Endothelial cell of umbilical vein (primary cell): Measurements from ENCODE around the gene NKAIN4. TPM values are rescaled to one million over a fixed set of nuclear protein-coding genes. Genes with fewer than 3 reads are reported as not detected.

Experiments
- BruUV-seq: library from RNA; stranded (reverse); fragments of 400-500 nt; replicated peaks from 2 replicates; lab custom pipeline; 2021; lab: Mats Ljungman, UMichigan
- CTCF ChIA-PET: fragments of 300-600, 350-600 bp; sonication (Branson Sonifier 250); formaldehyde crosslinking; loops from one replicate; lab custom pipeline; 2021; ENCODE audit warnings: antibody characterized with exemption, inconsistent platforms; lab: Charles Lee
- POLR2A ChIA-PET: fragments of 300-600, 350-600 bp; sonication (Branson Sonifier 250); formaldehyde crosslinking; loops from one replicate; lab custom pipeline; 2021; ENCODE audit warnings: antibody characterized with exemption, inconsistent platforms; lab: Charles Lee
- DNase-seq: peaks from one replicate; pipeline ENCODE4 v3.0.0-alpha.2; 2011; ENCODE audit warnings: low read depth, low spot score
- FAIRE-seq: peaks from 2 replicates; lab custom pipeline; 2011; peaks lifted over from hg19 to GRCh38; lab: Jason Lieb, UNC
- H2AFZ ChIP-seq: 2 replicates; pipeline ENCODE4 v1.6.0; 2012; ENCODE audit warnings: low read depth, low read length, control low read depth, inconsistent platforms
- H3K27ac ChIP-seq: 2 replicates; pipeline ENCODE4 v1.5.1; 2011; ENCODE audit warnings: low read depth, mild to moderate bottlenecking, control low read depth, low read length, moderate library complexity; ENCODE audit not compliant: insufficient read depth
- H3K27me3 ChIP-seq, 2 experiments: 2 replicates each; pipeline versions ENCODE4 v1.6.0 to v1.6.1; 2011; ENCODE audit warnings: low read length in 2 of 2, mixed read lengths in 1 of 2; ENCODE audit not compliant: control insufficient read depth in 2 of 2, insufficient read depth in 2 of 2
- H3K36me3 ChIP-seq, 2 experiments: 2 replicates in 1 of 2; 3 replicates in 1 of 2; pipeline ENCODE4 v1.5.1; 2011; ENCODE audit warnings: low read length in 2 of 2, mild to moderate bottlenecking in 1 of 2, moderate library complexity in 1 of 2; ENCODE audit not compliant: control insufficient read depth in 2 of 2, insufficient read depth in 2 of 2; ENCODE audit errors: extremely low read depth in 1 of 2
- H3K4me1 ChIP-seq: 3 replicates; pipeline ENCODE4 v1.5.1; 2011; ENCODE audit warnings: mild to moderate bottlenecking, low read length; ENCODE audit not compliant: control insufficient read depth, insufficient read depth; ENCODE audit errors: extremely low read depth
- H3K4me2 ChIP-seq: 2 replicates; pipeline ENCODE4 v1.6.1; 2011; ENCODE audit warnings: low read length, control low read depth, mixed read lengths; ENCODE audit not compliant: insufficient read depth
- H3K4me3 ChIP-seq, 3 experiments: fragments of 200-600 bp in 1 of 3; sonication (generic), shearing (Covaris generic) in 1 of 3; replicated peaks in 1 of 3; 2 replicates each; pipeline ENCODE4 v1.5.1; 2011 to 2016; ENCODE audit warnings: control low read depth in 3 of 3, low read length in 3 of 3, mild to moderate bottlenecking in 2 of 3, inconsistent platforms in 1 of 3, low read depth in 1 of 3, moderate library complexity in 1 of 3; ENCODE audit not compliant: insufficient read depth in 1 of 3
- H3K79me2 ChIP-seq: 2 replicates; pipeline ENCODE4 v1.6.0; 2012; ENCODE audit warnings: low read length, inconsistent platforms; ENCODE audit not compliant: control insufficient read depth, insufficient read depth
- H3K9ac ChIP-seq: replicated peaks from 2 replicates; pipeline ENCODE3; 2011; ENCODE audit warnings: low read length, control low read depth; ENCODE audit not compliant: insufficient read depth; ENCODE audit errors: extremely low read depth
- H3K9me1 ChIP-seq: replicated peaks from 3 replicates; pipeline ENCODE4 v1.6.0; 2011; ENCODE audit warnings: mild to moderate bottlenecking, low read length; ENCODE audit not compliant: control insufficient read depth, insufficient read depth; ENCODE audit errors: extremely low read depth
- H3K9me3 ChIP-seq: replicated peaks from 2 replicates; pipeline ENCODE4 v1.5.1; 2012; ENCODE audit warnings: low read length, inconsistent platforms; ENCODE audit not compliant: control insufficient read depth, insufficient read depth
- H4K20me1 ChIP-seq: replicated peaks from 2 replicates; pipeline ENCODE3; 2011; ENCODE audit warnings: mild to moderate bottlenecking, low read length; ENCODE audit not compliant: control insufficient read depth, insufficient read depth; ENCODE audit errors: extremely low read depth
- CTCF ChIP-seq, 2 donors: IDR thresholded peaks; 1 replicate in 1 of 2; 2 replicates in 1 of 2; pipeline ENCODE4 v1.5.1; 2011; ENCODE audit warnings: low read length in 2 of 2, mild to moderate bottlenecking in 2 of 2, moderate library complexity in 2 of 2, control low read depth in 1 of 2, inconsistent platforms in 1 of 2, low read depth in 1 of 2; ENCODE audit not compliant: insufficient read depth in 1 of 2; ENCODE audit errors: extremely low read depth in 1 of 2
- EZH2 ChIP-seq: IDR thresholded peaks from 2 replicates; pipeline ENCODE4 v1.6.1; 2012; ENCODE audit warnings: borderline replicate concordance, low read depth, mild to moderate bottlenecking, moderate library complexity, low read length, inconsistent platforms; ENCODE audit not compliant: severe bottlenecking
- FOS ChIP-seq: IDR thresholded peaks from 2 replicates; pipeline ENCODE4 v1.6.1; 2011; ENCODE audit warnings: mild to moderate bottlenecking, low read length, moderate library complexity, borderline replicate concordance; ENCODE audit not compliant: insufficient read depth
- GATA2 ChIP-seq: IDR thresholded peaks from 2 replicates; pipeline ENCODE4 v1.7.0; 2011; ENCODE audit warnings: low read depth, mild to moderate bottlenecking, moderate library complexity, mixed read lengths, low read length; ENCODE audit not compliant: insufficient read length, insufficient read depth
- JUN ChIP-seq: IDR thresholded peaks from 2 replicates; pipeline ENCODE4 v1.6.1; 2011; ENCODE audit warnings: borderline replicate concordance, low read depth; ENCODE audit not compliant: insufficient read length, insufficient read depth
- MAX ChIP-seq: IDR thresholded peaks from 2 replicates; pipeline ENCODE4 v1.6.1; 2011; ENCODE audit not compliant: insufficient read depth, insufficient read length
- MYC ChIP-seq: IDR thresholded peaks from one replicate; pipeline ENCODE4 v1.6.1; 2011; ENCODE audit warnings: mild to moderate bottlenecking, low read depth, low read length
- POLR2A ChIP-seq: IDR thresholded peaks from 2 replicates; pipeline ENCODE4 v1.6.1; 2012; ENCODE audit warnings: low read depth, mild to moderate bottlenecking, control low read depth, low read length
- POLR2AphosphoS5 ChIP-seq: IDR thresholded peaks from 2 replicates; pipeline ENCODE4 v1.6.1; 2012; ENCODE audit warnings: low read depth, mild to moderate bottlenecking, control low read depth, low read length, moderate library complexity; ENCODE audit not compliant: insufficient read depth
- dilution Hi-C: fragments of 300-500 bp; cut with MboI; formaldehyde crosslinking; loops from one replicate; pipeline ENCODE4 v1.15.0; 2019; ENCODE audit warnings: low sequenced_read_pairs; ENCODE audit not compliant: extremely low pct_ligation_motif_present
- intact Hi-C: fragments of 100-400 bp; cut with micrococcal nuclease; formaldehyde crosslinking; loops from one replicate; pipeline ENCODE4 v1.10.0; 2022
- polyA plus RNA-seq, 4 experiments: library from polyadenylated mRNA; depleted of rRNA in 3 of 4; stranded (reverse) in 3 of 4; unstranded in 1 of 4; fragments of >200 nt; gene quantifications; 2 replicates each; pipeline versions ENCODE4 v1.2.1 to v1.2.3, GENCODE V29; 2011 to 2012; ENCODE audit warnings: missing spikeins in 1 of 4
- total RNA-seq: library from RNA; stranded (reverse); gene quantifications from 2 replicates; pipeline ENCODE4 v1.2.3, GENCODE V29; 2021

The NKAIN4 gene
- total and polyA plus RNA-seq, 2 donors (not counting 3 experiments of a cell fraction or from before 2014, with no cell fraction given): 0.04 TPM; not detected in 1

GRCh38 chr20:63270606-63271325 is 16.5 kb upstream of the NKAIN4 start:
- no peaks in the 10 kb centered on the region for H3K9me3 ChIP-seq
- H3K4me1 ChIP-seq: peaks cover 6% of the 10 kb centered on the region
- intact Hi-C loops: loop anchor here (5.0 kb wide), 1 partner anchor 33 kb away; the partner anchor contains the start of gene BIRC7
- ChIA-PET CTCF (interaction anchor here (0.9 to 1.6 kb wide), 4 partner anchors 20 to 48 kb away, joined by 3 to 5 read pairs (median 3); no protein-coding TSS in a partner anchor), POLR2A (no interaction called here)
- no peak overlapping the region for H3K9ac ChIP-seq
- no peaks in the 10 kb centered on the region for H3K27me3 ChIP-seq
- H3K4me2 ChIP-seq: no peak overlapping the region
- H3K4me3 ChIP-seq: no peak overlapping the region
- no peak overlapping the region for H3K27ac ChIP-seq
- no peaks in the 10 kb centered on the region for H4K20me1 ChIP-seq
- peaks cover 30% of the 10 kb centered on the region for H3K79me2 ChIP-seq
- H3K9me1 ChIP-seq: no peaks in the 10 kb centered on the region
- no peak for TF ChIP-seq FOS
- no peak for TF ChIP-seq POLR2AphosphoS5
- TF ChIP-seq GATA2: no peak
- TF ChIP-seq MAX: no peak
- no peak for TF ChIP-seq EZH2
- no peak for TF ChIP-seq JUN
- no peak for TF ChIP-seq MYC
- TF ChIP-seq CTCF (IDR thresholded peaks at IDR 0.05; ENCODE audit: extremely low read depth in 1 of 2, insufficient read depth in 1 of 2, low read depth in 1 of 2, low read length in 2 of 2): no peak
- TF ChIP-seq POLR2A: no peak
- FAIRE-seq (no peak), DNase-seq (no peak)
- no TSS peak for BruUV-seq
- no peaks in the 10 kb centered on the region for H3K36me3 ChIP-seq
- dilution Hi-C loops: no loop called here
- H2AFZ ChIP-seq: no peak overlapping the region
